T-helper 2 cell (primary cell): ENCODE results near the gene BRSK2.
"Not testable (repeated sequence)": the region's sequence is repeated elsewhere in the genome, so short reads cannot be mapped to it uniquely, and the experiment has no call there.

Source experiments
- DNase-seq, 5 experiments: peaks; one replicate each; pipeline versions ENCODE4 v3.0.0 to v3.0.0-alpha.2; 2012 to 2022

Gene BRSK2

GRCh38 chr11:1354125-1354938 is 35.4 kb upstream of the BRSK2 start:
- no peak for DNase-seq

- no peak for DNase-seq
These were observed 33.7 kb upstream of the BRSK2 start for GRCh38 chr11:1356007-1356435.

DNA sequence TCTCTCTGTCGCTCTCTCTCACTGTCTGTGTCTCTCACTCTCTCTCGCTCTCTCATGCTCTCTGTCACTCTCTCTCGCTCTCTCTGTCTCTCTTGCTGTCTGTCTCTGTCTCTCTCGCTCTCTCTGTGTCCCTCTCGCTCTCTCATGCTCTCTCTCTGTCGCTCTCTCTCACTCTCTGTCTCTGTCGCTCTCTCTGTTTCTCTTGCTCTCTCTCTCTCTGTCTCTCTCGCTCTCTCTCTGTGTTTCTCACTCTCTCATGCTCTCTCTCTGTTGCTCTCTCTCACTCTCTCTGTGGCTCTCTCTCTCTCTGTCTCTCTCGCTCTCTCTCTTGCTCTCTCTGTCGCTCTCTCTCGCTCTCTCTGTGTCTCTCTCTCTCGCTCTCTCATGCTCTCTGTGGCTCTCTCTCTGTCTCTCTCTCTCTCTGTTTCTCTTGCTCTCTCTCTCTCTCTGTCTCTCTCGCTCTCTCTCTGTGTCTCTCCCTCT is 33.2 kb upstream of the BRSK2 start:
- DNase-seq, result no peak

GRCh38 chr11:1358286-1358685 is 31.4 kb upstream of the BRSK2 start:
- DNase-seq, result no peak

GRCh38 chr11:1358931-1359330 is 30.8 kb upstream of the BRSK2 start:
- not testable (repeated sequence) for DNase-seq

GRCh38 chr11:1359556-1359955 is 30.2 kb upstream of the BRSK2 start:
- DNase-seq, result no peak

DNA sequence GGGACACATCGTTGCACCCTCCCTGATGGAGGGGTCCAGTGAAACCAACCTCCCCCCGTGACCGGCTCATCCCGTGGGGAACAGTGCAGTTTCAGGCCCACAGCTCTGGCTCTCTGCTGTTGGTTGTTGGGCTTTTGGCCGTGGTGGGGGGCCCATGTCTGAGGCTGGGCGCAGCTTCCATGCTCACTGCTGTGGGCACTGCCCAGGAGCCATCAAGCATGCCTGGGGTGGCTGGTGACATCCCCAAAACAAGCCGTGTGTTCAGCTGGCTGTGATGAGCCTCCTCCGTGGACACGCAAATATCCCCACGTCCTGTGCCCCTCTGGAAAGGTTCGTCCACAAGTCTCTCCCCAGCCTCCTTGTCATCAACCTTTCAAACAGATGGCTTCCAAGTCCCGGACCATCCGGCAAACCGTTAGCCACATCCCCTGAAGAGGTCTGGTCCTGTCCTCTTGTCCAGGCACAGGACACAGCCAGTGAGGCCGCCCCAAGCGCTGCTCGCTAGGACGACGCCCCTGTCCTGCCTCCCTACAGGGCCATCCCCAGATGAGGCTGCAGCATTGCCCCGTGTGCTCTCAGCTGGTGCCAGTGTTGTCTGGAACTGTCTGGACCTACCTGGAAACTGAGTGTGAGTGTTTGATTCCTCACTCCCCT is 29.4 kb upstream of the BRSK2 start:
- no peak for DNase-seq

DNA sequence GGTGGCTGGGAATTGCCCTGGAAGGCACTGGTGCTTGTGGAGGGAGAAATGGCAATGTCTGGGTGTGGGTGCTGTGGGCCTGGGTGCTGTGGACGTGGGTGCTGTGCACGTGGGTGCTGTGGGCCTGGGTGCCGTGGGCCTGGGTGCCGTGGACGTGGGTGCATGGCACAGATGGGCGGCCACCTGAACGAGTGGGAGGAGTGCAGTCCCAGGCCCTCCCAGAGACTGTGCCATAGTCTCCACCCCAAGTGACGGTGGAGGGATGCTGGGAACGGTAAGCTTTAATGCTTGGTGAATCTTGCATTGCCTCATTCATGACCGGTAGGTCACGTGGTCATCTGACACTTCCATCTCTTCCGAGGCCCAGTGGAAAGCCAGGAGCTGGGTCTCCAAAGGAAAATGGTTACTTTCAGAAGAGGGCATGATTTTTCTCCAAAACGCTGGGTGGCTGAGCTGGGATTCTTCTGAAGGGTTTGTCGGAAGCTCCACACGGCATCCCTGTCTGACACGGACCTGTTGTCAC is 28.8 kb upstream of the BRSK2 start:
- no peak for DNase-seq

GRCh38 chr11:1361882-1362281 is 27.9 kb upstream of the BRSK2 start:
- no peak for DNase-seq

DNA sequence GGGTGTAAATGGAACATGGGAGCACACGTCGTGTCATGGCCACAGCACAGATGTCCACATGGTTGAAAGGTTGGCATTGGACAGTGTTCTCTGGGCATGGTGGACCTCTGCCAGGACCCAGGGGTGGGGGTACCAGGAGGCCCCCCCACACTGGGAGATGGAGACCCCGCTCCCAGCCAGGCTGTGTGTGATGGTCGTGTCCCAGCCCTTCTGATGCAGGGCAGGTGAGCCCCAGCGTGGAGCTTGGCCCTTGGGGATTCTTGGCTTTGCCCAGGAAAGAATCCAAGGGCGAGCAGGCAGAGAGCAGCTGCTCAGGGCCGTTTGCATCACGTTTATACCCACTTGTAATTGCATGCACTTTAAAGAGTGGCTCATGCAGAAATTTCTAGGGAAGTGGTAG is 22.0 kb upstream of the BRSK2 start:
- no peak for DNase-seq

DNA sequence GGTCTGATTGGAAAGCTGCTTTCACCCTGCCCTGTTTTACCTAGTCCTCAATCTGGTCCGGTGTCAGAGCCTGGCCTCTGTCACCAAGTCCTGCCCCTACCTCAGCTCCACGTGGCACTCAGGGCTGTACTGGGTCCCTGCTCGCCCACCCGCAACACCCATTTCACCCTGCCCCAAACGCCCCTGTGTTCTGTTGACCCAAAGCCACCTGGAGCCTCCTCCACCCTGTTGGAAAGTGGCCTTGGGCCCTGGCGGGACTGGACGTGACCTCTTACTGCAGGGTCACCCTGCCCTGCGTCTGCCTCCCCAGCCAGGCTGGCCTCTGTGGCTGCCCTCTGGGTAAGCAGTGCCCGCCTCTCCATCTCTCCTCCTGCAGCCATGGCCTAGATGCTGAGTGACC is 21.5 kb upstream of the BRSK2 start:
- DNase-seq, result no peak

DNA sequence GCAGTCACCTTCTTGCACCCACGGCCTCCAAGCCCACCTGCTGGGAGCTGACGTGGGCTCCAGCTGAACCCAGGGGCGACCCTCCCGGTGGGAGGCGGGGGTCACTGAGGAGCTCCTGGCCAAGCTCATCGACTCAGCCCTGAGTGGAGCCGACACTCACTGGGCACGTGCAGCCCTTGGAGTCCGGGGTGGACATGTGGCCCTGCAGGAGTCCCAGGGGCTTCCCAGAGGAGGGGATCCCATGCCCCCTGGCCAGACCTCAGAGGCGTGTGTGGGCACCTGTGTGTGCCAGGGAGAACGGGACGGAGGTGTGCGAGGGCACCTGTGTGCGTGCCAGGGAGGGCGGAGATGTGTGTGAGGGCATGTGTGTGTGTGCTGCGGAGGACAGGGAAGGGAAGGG is 20.8 kb upstream of the BRSK2 start:
- DNase-seq, result no peak

- DNase-seq, result no peak
These were observed 20.2 kb upstream of the BRSK2 start for GRCh38 chr11:1369371-1370005.

DNA sequence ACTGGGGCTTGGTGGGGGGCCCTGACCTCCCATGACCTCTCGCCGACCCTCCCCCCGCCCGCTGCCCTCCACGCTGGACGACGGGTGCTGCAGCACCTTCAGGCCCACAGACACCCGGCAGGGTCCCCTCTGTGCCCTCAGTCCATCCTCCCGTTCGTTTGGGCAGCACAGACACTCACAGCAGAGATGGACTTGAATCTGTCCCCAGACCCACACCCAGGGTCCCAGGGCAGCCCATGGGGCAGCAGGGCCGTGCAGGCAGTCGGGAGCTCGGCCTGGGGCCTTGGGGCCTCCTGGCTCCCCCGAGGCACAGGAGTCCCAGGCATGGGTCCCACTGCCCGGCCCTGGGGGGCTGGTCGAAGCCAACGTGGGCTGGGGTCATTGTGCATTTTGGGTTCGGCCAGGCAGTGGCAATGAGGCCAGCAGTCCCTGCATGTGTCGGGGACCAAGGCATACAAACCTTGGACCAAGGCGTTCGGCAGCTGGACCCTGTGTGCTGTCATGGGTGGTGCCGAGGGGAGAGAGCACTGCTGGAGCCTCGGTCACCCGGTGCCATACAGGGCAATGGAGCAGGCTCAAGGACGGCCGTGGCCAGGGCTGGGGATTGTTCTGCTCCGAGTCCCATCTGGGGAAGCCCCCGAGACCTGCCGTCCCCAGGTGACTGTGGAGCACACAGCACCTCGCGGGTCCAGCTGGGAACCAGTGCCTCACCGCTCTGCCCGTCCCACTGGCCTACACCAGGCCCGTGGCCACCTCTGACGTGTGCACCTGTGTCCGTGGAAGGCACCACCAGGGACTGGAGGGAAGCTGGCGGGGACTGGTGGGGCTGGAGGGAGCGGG is 19.3 kb upstream of the BRSK2 start:
- DNase-seq, result no peak

DNA sequence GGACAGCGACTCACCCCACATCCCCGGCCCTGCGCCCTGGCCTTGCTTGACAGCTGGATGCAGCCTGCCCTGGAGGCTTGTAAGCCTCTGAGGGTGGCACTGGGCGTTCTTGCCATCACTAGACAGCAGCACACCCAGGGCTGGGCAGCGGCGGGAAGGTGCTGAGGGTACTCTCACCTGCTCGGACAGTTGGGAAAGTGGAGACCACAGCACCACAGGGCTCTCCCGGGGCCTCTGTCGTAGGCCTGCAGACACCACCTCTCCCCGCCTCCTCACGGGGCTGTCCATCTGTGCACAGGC is 18.8 kb upstream of the BRSK2 start:
- DNase-seq, result no peak

GRCh38 chr11:1371377-1371776 is 18.4 kb upstream of the BRSK2 start:
- DNase-seq, result no peak

DNA sequence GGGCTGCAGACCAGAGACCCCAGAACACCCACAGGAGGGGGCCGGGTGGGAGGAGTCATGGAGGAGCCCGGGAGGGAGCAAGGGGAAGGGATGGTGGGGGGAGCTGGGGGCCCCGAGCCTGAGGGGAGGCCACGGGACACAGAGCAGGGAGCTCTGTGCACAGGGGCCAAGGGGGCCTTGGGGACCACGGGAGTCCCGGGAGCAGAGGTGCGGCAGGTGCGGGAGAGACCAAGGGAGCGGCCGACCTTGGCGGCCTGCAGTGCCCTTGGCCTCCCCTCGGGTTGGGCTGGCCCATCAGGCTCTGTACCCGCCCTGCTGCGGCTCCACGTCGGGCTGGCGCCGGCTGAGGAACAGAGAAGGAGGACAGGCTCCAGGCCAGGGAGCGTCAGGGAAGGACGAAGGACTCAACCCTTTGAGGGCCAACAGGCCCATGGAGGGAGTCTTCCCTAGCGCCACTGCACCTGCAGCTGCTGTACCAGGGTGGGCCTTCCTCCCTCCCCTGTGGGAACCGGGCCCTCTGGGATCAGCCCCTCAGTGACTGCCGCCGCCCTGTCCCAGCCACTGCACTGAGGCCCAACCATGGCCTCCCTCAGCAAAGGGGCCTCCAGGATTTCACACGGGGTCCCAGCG is 17.8 kb upstream of the BRSK2 start:
- no peak for DNase-seq

DNA sequence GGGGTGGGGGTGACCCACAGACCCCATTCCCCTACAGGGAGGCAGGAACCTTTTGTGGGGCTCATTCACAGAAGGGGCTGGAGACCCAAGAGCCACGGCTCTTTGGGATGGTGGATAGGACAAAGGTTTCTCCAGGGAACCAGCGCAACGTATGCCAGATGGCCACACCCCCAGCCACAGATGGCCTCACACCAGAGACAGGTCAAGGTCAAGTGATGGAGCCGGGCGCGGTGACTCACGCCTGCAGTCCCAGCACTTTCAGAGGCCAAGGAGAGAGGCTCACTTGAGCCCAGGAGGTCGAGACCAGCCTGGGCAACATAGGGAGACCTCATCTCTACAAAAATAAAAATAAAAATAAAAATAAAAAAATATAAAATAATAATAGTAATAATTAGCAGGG is 17.1 kb upstream of the BRSK2 start:
- no peak for DNase-seq

GRCh38 chr11:1373536-1374214 is 16.1 kb upstream of the BRSK2 start:
- DNase-seq, result no peak

- DNase-seq, result no peak
These were observed 14.4 kb upstream of the BRSK2 start for GRCh38 chr11:1375161-1375954.

DNA sequence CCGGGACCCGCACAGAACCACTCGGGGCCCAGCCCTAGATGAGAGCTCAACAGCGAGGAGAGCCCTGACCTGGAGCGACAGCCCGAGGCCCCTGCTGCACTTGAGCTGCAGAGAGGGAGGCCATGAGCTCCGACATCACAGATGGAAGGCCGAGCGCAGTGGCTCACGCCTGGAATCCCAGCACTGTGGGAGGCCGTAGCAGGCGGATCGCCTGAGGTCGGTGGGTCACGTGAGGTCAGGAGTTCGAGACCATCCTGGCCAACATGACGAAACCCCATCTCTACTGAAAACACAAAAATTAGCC is 13.8 kb upstream of the BRSK2 start:
- no peak for DNase-seq
